GM18505 (cell line): Measurements from ENCODE around the gene CCR7.

ENCODE experiments used
- ATAC-seq: cut with Tn5 transposase; IDR thresholded peaks from one replicate; pipeline ENCODE4 v1.9.1; 2021; ENCODE audit not compliant: unreplicated experiment
- POLR2A ChIP-seq: IDR thresholded peaks from 4 replicates; pipeline ENCODE4 v1.6.1; 2011; ENCODE audit warnings: borderline replicate concordance; ENCODE audit not compliant: insufficient read depth, insufficient read length; ENCODE audit errors: extremely low read depth

CCR7 gene

GRCh38 chr17:40506786-40507185 lies 58.5 kb downstream of the CCR7 start:
- TF ChIP-seq POLR2A = no peak
- no peak for ATAC-seq
